Measurements from ENCODE around the gene TP63.
"Not testable (repeated sequence)": the region's sequence is repeated elsewhere in the genome, so short reads cannot be mapped to it uniquely, and the experiment has no call there.

The TP63 gene

GRCh38 chr3:189631373-189631408 is at the start of gene TP63:
Gene TP63 (plus strand): TSS chr3:189631389. CDS start chr3:189631516, 127 bp downstream.
- no peak for DNase-seq

- no peak for DNase-seq
Observed at GRCh38 chr3:189582179-189582578, 49.0 kb upstream of the TP63 start.

- DNase-seq: no peak
Observed at GRCh38 chr3:189584645-189585044, 46.5 kb upstream of the TP63 start.

- no peak for DNase-seq
Observed at GRCh38 chr3:189586941-189587663, 44.1 kb upstream of the TP63 start.

GRCh38 chr3:189587664-189588040 is 43.5 kb upstream of the TP63 start:
- no peak for DNase-seq

GRCh38 chr3:189588070-189588469 is 43.1 kb upstream of the TP63 start:
- no peak for DNase-seq

GRCh38 chr3:189588475-189589178 is 42.6 kb upstream of the TP63 start:
- DNase-seq: no peak

- no peak for DNase-seq
Observed at GRCh38 chr3:189589179-189589569, 42.0 kb upstream of the TP63 start.

GRCh38 chr3:189590223-189590622 is 41.0 kb upstream of the TP63 start:
- no peak for DNase-seq

GRCh38 chr3:189593581-189593980 is 37.6 kb upstream of the TP63 start:
- no peak for DNase-seq

- not testable (repeated sequence) for DNase-seq
Observed at GRCh38 chr3:189596078-189596979, 34.9 kb upstream of the TP63 start.

GRCh38 chr3:189597918-189598317 is 33.3 kb upstream of the TP63 start:
- no peak for DNase-seq

GRCh38 chr3:189598530-189599225 is 32.5 kb upstream of the TP63 start:
- DNase-seq: no peak

GRCh38 chr3:189602471-189602870 is 28.7 kb upstream of the TP63 start:
- no peak for DNase-seq

- no peak for DNase-seq
Observed at GRCh38 chr3:189605717-189606116, 25.5 kb upstream of the TP63 start.

GRCh38 chr3:189606774-189607173 is 24.4 kb upstream of the TP63 start:
- DNase-seq: no peak

GRCh38 chr3:189612641-189613040 is 18.5 kb upstream of the TP63 start:
- DNase-seq: not testable (repeated sequence)

GRCh38 chr3:189613122-189613521 is 18.1 kb upstream of the TP63 start:
- DNase-seq: no peak

- no peak for DNase-seq
Observed at GRCh38 chr3:189621948-189622603, 9.1 kb upstream of the TP63 start.

GRCh38 chr3:189622629-189623028 is 8.6 kb upstream of the TP63 start:
- no peak for DNase-seq

- DNase-seq: no peak
Observed at GRCh38 chr3:189624130-189624529, 7.1 kb upstream of the TP63 start.

GRCh38 chr3:189625071-189625470 is 6.1 kb upstream of the TP63 start:
- DNase-seq: no peak

GRCh38 chr3:189625572-189625971 is 5.6 kb upstream of the TP63 start:
- DNase-seq: no peak
